Uterus (tissue), 4 donors: Measurements from ENCODE around the gene NECAB2. TPM values are rescaled to one million over a fixed set of nuclear protein-coding genes. Genes with fewer than 3 reads are reported as not detected.

ENCODE experiments used
- DNase-seq, 2 donors: peaks; one replicate each; pipeline ENCODE4 v3.0.0-alpha.2; 2019 to 2020
- H3K27ac ChIP-seq, 2 donors: fragments of 200-600 bp; sonication (generic); 1 replicate in 1 of 2; 2 replicates in 1 of 2; pipeline ENCODE4 v1.5.1; 2016 to 2018
- H3K27me3 ChIP-seq, 2 donors: fragments of 200-600 bp; sonication (generic); one replicate each; pipeline ENCODE4 v1.5.1; 2018 to 2019; ENCODE audit warnings: control low read depth in 1 of 2
- H3K36me3 ChIP-seq, 2 donors: fragments of 200-600 bp; sonication (generic); one replicate each; pipeline ENCODE4 v1.5.1; 2019; ENCODE audit warnings: control low read depth in 1 of 2
- H3K4me1 ChIP-seq, 2 donors: fragments of 200-600 bp; sonication (generic); one replicate each; pipeline ENCODE4 v1.5.1; 2018 to 2019; ENCODE audit warnings: control low read depth in 1 of 2
- H3K4me3 ChIP-seq, 2 donors: fragments of 200-600 bp; sonication (generic); 1 replicate in 1 of 2; 2 replicates in 1 of 2; pipeline ENCODE4 v1.5.1; 2018 to 2019; ENCODE audit warnings: mild to moderate bottlenecking in 1 of 2
- H3K9me3 ChIP-seq, 2 donors: fragments of 200-600 bp; sonication (generic); one replicate each; pipeline ENCODE4 v1.5.1; 2019; ENCODE audit warnings: control low read depth in 1 of 2
- POLR2A ChIP-seq, 2 donors: fragments of 450-650 bp; IDR thresholded peaks; one replicate each; pipeline ENCODE4 v1.6.1; 2016; ENCODE audit warnings: antibody characterized with exemption in 2 of 2, mild to moderate bottlenecking in 1 of 2, moderate library complexity in 1 of 2
- intact Hi-C: fragments of 100-400 bp; cut with DNase I; formaldehyde crosslinking; loops from one replicate; pipeline ENCODE4 v1.15.1; 2023; ENCODE audit warnings: low total_unique reads
- total RNA-seq, 4 donors: library from RNA; depleted of rRNA in 3 of 4; stranded (reverse); fragments of >200 nt in 3 of 4; gene quantifications; one replicate each; pipeline versions ENCODE4 v1.1.0 to v1.2.4, GENCODE V29; 2014 to 2023
- TF ChIP-seq, protein P1 (sequence below), 4 experiments: fragments of 200-600 bp in 2 of 4; fragments of 450-650 bp in 2 of 4; sonication (generic) in 2 of 4; IDR thresholded peaks; one replicate each; pipeline ENCODE4 v1.5.1; 2016 to 2019; ENCODE audit warnings: antibody characterized with exemption in 4 of 4, mild to moderate bottlenecking in 2 of 4, moderate library complexity in 1 of 4
- donor health status: DM: yes; HTN: yes; CAD: no.

The NECAB2 gene
- total RNA-seq, 4 donors from 2014 or later: 1.1 to 1.4 TPM; not detected in 2

DNA sequence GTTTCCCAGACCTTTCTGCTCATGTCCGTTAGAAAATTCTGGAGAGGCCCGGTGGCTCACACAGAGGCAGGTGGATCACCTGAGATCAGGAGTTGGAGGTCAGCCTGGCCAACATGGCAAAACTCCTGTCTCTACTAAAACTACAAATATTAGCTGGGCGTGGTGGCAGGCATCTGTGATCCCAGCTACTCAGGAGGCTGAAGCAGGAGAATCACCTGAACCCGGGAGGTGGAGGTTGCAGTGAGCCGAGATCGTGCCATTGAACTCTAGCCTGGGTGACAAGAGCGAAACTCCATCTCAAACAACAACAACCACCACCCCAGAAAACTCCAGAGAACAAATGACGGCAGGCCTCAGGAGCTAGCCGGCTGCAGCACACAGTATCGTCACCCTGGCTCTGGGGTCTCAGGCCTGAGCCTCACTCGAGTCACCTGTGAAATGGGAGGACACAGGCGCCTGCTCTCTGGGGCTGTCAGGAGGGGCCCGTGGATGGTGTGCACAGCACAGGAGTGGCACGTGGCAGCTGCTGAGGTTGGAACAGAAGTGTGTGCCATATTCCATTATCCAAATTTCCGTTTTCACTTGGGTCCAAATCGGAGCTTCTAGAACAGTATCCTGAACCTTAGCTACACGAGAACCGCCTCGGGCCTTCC, 77.9 kb downstream of the NECAB2 start:
- Histone ChIP-seq H3K27me3 (no peaks in the 10 kb centered on the region), H3K4me3 (no peak overlapping the region), H3K4me1 (no peaks in the 10 kb centered on the region), H3K9me3 (no peaks in the 10 kb centered on the region), H3K36me3 (no peaks in the 10 kb centered on the region), H3K27ac (no peak overlapping the region)
- TF ChIP-seq, protein P1, sequence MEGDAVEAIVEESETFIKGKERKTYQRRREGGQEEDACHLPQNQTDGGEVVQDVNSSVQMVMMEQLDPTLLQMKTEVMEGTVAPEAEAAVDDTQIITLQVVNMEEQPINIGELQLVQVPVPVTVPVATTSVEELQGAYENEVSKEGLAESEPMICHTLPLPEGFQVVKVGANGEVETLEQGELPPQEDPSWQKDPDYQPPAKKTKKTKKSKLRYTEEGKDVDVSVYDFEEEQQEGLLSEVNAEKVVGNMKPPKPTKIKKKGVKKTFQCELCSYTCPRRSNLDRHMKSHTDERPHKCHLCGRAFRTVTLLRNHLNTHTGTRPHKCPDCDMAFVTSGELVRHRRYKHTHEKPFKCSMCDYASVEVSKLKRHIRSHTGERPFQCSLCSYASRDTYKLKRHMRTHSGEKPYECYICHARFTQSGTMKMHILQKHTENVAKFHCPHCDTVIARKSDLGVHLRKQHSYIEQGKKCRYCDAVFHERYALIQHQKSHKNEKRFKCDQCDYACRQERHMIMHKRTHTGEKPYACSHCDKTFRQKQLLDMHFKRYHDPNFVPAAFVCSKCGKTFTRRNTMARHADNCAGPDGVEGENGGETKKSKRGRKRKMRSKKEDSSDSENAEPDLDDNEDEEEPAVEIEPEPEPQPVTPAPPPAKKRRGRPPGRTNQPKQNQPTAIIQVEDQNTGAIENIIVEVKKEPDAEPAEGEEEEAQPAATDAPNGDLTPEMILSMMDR (IDR thresholded peaks at IDR 0.05): no peak
- TF ChIP-seq POLR2A (IDR thresholded peaks at IDR 0.05): no peak
- intact Hi-C loops: no loop called here
- DNase-seq: no peak

DNA sequence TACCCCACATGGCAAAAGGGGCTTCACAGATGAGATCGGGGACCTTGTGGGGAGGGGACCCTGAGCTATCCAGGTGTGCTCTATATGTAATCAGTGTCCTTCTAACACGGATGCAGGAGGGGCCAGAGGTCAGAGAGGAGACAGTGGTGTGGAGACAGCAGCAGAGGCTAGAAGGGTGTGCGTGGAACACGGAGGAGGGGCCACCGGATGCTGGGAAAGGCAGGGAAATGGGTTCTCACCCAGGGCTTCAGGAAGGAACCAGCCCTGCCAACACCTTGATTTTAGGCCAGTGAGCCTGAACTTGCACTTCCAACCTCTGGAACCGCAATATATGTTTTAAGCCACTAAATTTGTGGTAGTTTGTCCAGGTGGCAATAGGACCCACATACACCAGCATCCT, 79.2 kb downstream of the NECAB2 start:
- H3K27ac ChIP-seq: no peak overlapping the region
- no peaks in the 10 kb centered on the region for H3K9me3 ChIP-seq
- no peak for DNase-seq
- no peaks in the 10 kb centered on the region for H3K4me1 ChIP-seq
- H3K27me3 ChIP-seq: no peaks in the 10 kb centered on the region
- intact Hi-C loops: no loop called here
- no peak for TF ChIP-seq POLR2A (IDR thresholded peaks at IDR 0.05)
- TF ChIP-seq, protein P1 (IDR thresholded peaks at IDR 0.05): no peak
- no peaks in the 10 kb centered on the region for H3K36me3 ChIP-seq
- H3K4me3 ChIP-seq: no peak overlapping the region

DNA sequence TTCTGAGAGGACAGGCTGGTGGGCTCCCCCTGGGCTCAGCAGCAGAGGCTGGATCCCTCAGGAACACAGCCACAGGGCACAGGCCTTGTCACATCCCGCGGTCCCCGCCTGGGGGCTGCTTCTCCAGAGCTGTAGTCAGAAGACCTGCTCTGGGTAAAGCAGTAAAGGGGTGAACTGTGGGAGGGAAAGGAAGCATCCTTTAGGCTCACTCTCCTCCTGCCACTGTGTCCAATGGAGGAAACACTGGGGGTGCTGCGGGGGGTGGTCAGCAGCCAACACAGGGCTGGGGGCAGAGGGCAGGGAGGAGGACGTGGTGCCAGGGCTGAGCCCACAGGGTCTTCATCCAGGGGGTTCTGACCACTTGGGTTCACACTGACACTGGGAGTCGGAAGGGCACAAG, 79.6 kb downstream of the NECAB2 start:
- Histone ChIP-seq H3K4me1 (no peaks in the 10 kb centered on the region), H3K4me3 (no peak overlapping the region), H3K9me3 (no peaks in the 10 kb centered on the region), H3K27me3 (no peaks in the 10 kb centered on the region), H3K27ac (no peak overlapping the region), H3K36me3 (no peaks in the 10 kb centered on the region)
- DNase-seq: no peak
- TF ChIP-seq POLR2A (IDR thresholded peaks at IDR 0.05): no peak
- TF ChIP-seq, protein P1 (IDR thresholded peaks at IDR 0.05): no peak
- intact Hi-C loops: no loop called here

DNA sequence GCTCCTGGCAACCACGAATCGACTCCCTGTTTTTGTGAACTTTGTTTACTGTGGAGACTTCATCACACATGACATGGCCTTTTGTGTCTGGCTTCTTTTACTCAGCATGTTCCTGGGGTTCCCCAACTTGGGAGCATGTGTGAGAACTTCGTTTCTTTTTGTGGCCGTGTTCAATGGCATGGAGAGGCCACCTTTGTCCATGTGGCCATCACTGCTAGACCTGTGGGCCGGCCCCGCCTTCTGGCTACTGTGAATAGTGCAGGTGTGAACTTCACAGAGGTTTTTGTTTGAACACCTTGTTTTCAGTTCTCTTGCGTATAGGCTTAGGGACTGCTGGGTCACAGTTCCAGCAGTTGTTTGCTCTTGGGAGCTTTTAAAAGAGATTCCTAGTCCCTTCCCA, 80.2 kb downstream of the NECAB2 start:
- no peaks in the 10 kb centered on the region for H3K27me3 ChIP-seq
- H3K36me3 ChIP-seq: no peaks in the 10 kb centered on the region
- H3K27ac ChIP-seq: no peak overlapping the region
- no peaks in the 10 kb centered on the region for H3K9me3 ChIP-seq
- TF ChIP-seq, protein P1 (IDR thresholded peaks at IDR 0.05): no peak
- TF ChIP-seq POLR2A (IDR thresholded peaks at IDR 0.05): no peak
- intact Hi-C loops: no loop called here
- no peaks in the 10 kb centered on the region for H3K4me1 ChIP-seq
- DNase-seq: no peak
- H3K4me3 ChIP-seq: no peak overlapping the region

DNA sequence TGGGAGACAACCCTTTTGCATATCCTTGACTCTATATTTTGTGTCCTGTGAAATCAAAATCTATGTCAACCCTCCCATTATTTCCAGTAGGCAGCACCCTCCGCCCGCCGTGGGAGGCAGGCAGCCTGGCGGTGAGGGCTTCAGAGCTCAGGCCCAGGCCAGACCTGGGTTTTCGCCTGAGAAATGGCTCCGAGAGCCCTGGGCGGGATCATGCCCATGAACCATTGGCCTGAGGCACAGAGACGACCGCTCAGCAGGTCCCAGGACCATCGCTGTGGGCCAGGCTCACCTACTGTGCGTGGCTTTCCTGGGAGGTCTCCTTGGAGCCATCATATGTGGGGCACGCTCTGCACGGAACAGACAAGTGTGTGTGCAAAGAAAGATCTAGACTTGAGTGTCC, 80.8 kb downstream of the NECAB2 start:
- Histone ChIP-seq H3K4me1 (no peaks in the 10 kb centered on the region), H3K36me3 (no peaks in the 10 kb centered on the region), H3K9me3 (no peaks in the 10 kb centered on the region), H3K27me3 (no peaks in the 10 kb centered on the region), H3K27ac (no peak overlapping the region), H3K4me3 (no peak overlapping the region)
- TF ChIP-seq POLR2A (IDR thresholded peaks at IDR 0.05): no peak
- TF ChIP-seq, protein P1 (IDR thresholded peaks at IDR 0.05): no peak
- DNase-seq: no peak
- intact Hi-C loops: no loop called here
